ENCODE measurements around the gene MXRA8. TPM values are rescaled to one million over a fixed set of nuclear protein-coding genes. Genes with fewer than 3 reads are reported as not detected.

The MXRA8 gene
- total and polyA plus RNA-seq, 9 of the 15 experiments (the other 6 are each of a cell fraction or from before 2014, with no cell fraction given) = 0.66 to 11.3 (median 6.3) TPM

DNA sequence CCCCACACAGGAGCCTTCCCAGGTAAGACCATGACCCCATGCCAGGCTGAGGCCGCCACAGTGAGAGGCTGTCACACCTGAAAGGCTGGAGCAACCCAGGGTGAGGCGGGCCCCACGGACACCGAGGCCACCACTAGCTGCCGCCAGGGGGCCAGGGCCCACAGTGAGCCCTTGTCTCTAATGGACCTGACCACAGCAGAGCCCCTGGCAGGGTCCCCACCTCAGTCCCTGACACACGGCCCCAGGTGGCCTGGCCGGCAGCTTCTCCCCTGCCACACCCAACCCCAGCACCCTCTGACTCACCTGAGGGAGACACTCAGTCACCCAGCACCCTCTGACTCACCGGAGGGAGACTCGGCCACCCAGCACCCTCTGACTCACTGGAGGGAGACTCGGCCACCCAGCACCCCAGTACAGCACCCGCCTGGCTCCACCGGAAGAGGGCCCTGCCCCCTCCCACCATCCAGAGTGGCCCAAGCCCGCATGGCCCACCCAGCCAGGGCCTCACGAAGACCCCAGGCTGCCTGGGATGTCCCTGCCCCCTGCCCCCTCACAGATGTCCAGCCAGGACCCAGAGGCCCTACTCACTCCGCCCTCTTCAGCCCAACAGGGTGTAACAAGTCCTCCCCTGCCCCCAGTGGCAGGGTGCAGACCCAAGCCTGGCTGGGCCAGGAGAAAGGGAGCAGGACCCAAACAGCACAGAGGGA, 13.5 kb downstream of the MXRA8 start (continued):
- TF ChIP-seq, protein P1, sequence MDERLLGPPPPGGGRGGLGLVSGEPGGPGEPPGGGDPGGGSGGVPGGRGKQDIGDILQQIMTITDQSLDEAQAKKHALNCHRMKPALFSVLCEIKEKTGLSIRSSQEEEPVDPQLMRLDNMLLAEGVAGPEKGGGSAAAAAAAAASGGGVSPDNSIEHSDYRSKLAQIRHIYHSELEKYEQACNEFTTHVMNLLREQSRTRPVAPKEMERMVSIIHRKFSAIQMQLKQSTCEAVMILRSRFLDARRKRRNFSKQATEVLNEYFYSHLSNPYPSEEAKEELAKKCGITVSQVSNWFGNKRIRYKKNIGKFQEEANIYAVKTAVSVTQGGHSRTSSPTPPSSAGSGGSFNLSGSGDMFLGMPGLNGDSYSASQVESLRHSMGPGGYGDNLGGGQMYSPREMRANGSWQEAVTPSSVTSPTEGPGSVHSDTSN (CRISPR knock-in tag; IDR thresholded peaks at IDR 0.05; ENCODE audit: low read depth) = no peak
- TF ChIP-seq, protein P1 (tag; conservative IDR thresholded peaks at IDR 0.05; ENCODE audit: low read depth) = no peak
- TF ChIP-seq ZBTB1 (CRISPR knock-in tag; IDR thresholded peaks at IDR 0.05; ENCODE audit: borderline replicate concordance, low read depth) (no peak), ZNF24 (IDR thresholded peaks at IDR 0.05) (peak; percentile 66; the same call in 1 of the 2 replicates), RAD21 (CRISPR knock-in tag; conservative IDR thresholded peaks at IDR 0.05 in 1 of 2, IDR thresholded peaks at IDR 0.05 in 1 of 2) (peak in 1 of 2 experiments; percentile 35; a peak in 2 of 4 replicates)

DNA sequence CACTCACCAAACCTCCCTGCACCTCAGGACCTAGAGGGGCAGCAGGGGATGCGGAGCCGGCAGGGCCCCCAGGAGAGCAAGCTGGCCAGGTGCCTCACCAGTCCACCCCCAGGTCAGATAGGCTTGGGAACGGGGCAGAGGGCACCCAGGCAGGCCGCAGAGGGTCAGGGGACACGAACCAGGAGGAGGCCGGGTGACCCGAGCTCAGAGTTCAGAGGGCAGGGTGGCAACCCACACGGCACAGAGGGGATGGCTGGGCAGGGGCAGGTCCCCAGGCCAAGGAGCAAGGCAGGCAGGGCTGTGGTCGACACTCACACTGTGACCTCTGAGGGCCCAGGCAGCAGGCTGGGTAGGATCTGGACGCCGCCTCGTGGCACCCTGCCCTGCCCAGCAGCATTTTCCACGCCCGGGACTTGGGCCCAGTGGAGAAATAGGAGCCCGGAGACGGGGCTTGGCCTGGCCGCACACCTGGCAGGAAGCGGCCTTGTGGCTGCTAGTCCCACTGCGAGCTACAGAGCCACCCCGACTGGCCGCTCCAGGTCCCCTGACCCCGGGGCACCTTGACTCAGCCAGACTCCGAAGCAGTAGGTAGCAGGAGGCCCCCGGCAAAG, 14.4 kb downstream of the MXRA8 start:
- H3K4me2 ChIP-seq (ENCODE audit: insufficient read depth, low read length) = no peak overlapping the region

More for the DNA sequence above, 14.4 kb downstream of the MXRA8 start:
- Histone ChIP-seq H3K27me3 (ENCODE audit: control insufficient read depth in 2 of 2, insufficient read depth in 2 of 2, low read length in 2 of 2) (no peaks in the 10 kb centered on the region), H3K27ac (ENCODE audit: extremely low read depth, low read depth, low read length) (no peak overlapping the region; the same call in 2 of the 3 replicates), H3K9ac (ENCODE audit: insufficient read depth in 1 of 2, low read depth in 2 of 2, low read length in 2 of 2) (peak overlapping the region in 1 of 2 experiments; percentile 10; a peak in 2 of 4 replicates), H3K9me1 (ENCODE audit: control insufficient read depth, insufficient read depth, low read length) (peaks cover 8% of the 10 kb centered on the region), H3K79me2 (ENCODE audit: control insufficient read depth, insufficient read depth, low read length) (peaks cover 61% of the 10 kb centered on the region), H2AFZ (ENCODE audit: low read depth, low read length) (no peak overlapping the region), H3K4me1 (replicated peaks in 1 of 2; ENCODE audit: control insufficient read depth in 2 of 2, insufficient read depth in 2 of 2, low read length in 2 of 2) (peaks cover 9 to 88% of the 10 kb centered on the region in 2 experiments; a peak in 3 of 5 replicates), H3K36me3 (ENCODE audit: control insufficient read depth, insufficient read depth, low read length) (peaks cover 62% of the 10 kb centered on the region; the same call in 2 of the 3 replicates), H3K4me3 (no peak overlapping the region), H3K9me3 (replicated peaks; ENCODE audit: control insufficient read depth, insufficient read depth, low read depth, low read length) (peaks cover 2% of the 10 kb centered on the region; the same call in 1 of the 2 replicates), H4K20me1 (replicated peaks; ENCODE audit: control insufficient read depth, insufficient read depth, low read length) (peaks cover 47% of the 10 kb centered on the region; the same call in 1 of the 2 replicates)
- ChIA-PET CTCF (ENCODE audit: low intra/inter-chr PET ratio) (no interaction called here), POLR2A (interaction anchor here (0.8 to 4.8 kb wide), 2 partner anchors 8 to 32 kb away, joined by 5 to 22 read pairs; partner anchors contain the start of gene AURKAIP1)
- intact Hi-C loops (cut with micrococcal nuclease) (no loop called here), in situ Hi-C loops (cut with MboI) (no loop called here)
- BruUV-seq (replicated peaks) = no TSS peak
- ATAC-seq = no peak
- no peak for DNase-seq (ENCODE audit: extremely low read depth in 1 of 4, low spot score in 3 of 4)
- WGBS (ENCODE audit: insufficient coverage, low coverage, missing lambda C conversion rate) = 93% methylated on average over 23 of the region's 24 CpGs
- TF ChIP-seq POLR2G (IDR thresholded peaks at IDR 0.05; ENCODE audit: low read depth, low read length) = peak; percentile 65
- TF ChIP-seq FIP1L1 (IDR thresholded peaks at IDR 0.05; ENCODE audit: low read depth, low read length, poor library complexity, severe bottlenecking) = peak; percentile 11
- no peak for TF ChIP-seq BDP1 (IDR thresholded peaks at IDR 0.05; ENCODE audit: insufficient read depth, insufficient read length)
- TF ChIP-seq ZNF12 (CRISPR knock-in tag; IDR thresholded peaks at IDR 0.05) = no peak
- no peak for TF ChIP-seq ZNF644 (tag; IDR thresholded peaks at IDR 0.05; ENCODE audit: low read depth)
- peak; percentile 12; the same call in 1 of the 2 replicates for TF ChIP-seq RBFOX2 (IDR thresholded peaks at IDR 0.05; ENCODE audit: low read depth, low read length)
- no peak for FAIRE-seq
